Natural killer cell (primary cell): ENCODE results near the gene DENND1A. TPM values are rescaled to one million over a fixed set of nuclear protein-coding genes. Genes with fewer than 3 reads are reported as not detected.

ENCODE experiments used
- ATAC-seq, 3 donors: fragments of 150-1000 bp in 2 of 3; fragments of 200-7000 bp in 1 of 3; cut with Tn5 transposase; 1 replicate in 1 of 3; 2 replicates in 2 of 3; pipeline ENCODE4 v1.10.0; 2021; ENCODE audit warnings: mild to moderate bottlenecking in 2 of 3, moderate library complexity in 2 of 3
- DNase-seq, 2 donors: peaks; one replicate each; pipeline versions ENCODE4 v3.0.0 to v3.0.0-alpha.2; 2013 to 2021; ENCODE audit warnings: mixed read lengths in 1 of 2
- H3K27ac ChIP-seq: one replicate; pipeline ENCODE4 v1.5.1; 2013; ENCODE audit warnings: mild to moderate bottlenecking, low read length
- H3K27me3 ChIP-seq: one replicate; pipeline ENCODE4 v1.6.1; 2013; ENCODE audit warnings: low read length; ENCODE audit not compliant: control insufficient read depth, insufficient read depth
- H3K36me3 ChIP-seq: one replicate; pipeline ENCODE4 v1.6.1; 2013; ENCODE audit warnings: low read length; ENCODE audit not compliant: control insufficient read depth, insufficient read depth
- H3K4me1 ChIP-seq: one replicate; pipeline ENCODE4 v1.6.1; 2013; ENCODE audit warnings: low read length; ENCODE audit not compliant: control insufficient read depth, insufficient read depth
- H3K4me3 ChIP-seq: one replicate; pipeline ENCODE4 v1.5.1; 2013; ENCODE audit warnings: low read length
- H3K9me3 ChIP-seq: one replicate; pipeline ENCODE4 v1.6.1; 2013; ENCODE audit warnings: low read length; ENCODE audit not compliant: control insufficient read depth, insufficient read depth
- H3K27ac Mint-ChIP-seq, 2 donors: one replicate each; pipeline ENCODE4 v1.8.0; 2022; ENCODE audit warnings: mild to moderate bottlenecking in 2 of 2, mixed read lengths in 2 of 2, moderate library complexity in 1 of 2
- H3K27me3 Mint-ChIP-seq, 2 donors: one replicate each; pipeline ENCODE4 v1.8.0; 2022; ENCODE audit warnings: low read depth in 2 of 2, mixed read lengths in 2 of 2
- H3K36me3 Mint-ChIP-seq: one replicate; pipeline ENCODE4 v1.8.0; 2022; ENCODE audit warnings: mixed read lengths
- H3K4me1 Mint-ChIP-seq, 2 donors: one replicate each; pipeline ENCODE4 v1.8.0; 2022; ENCODE audit warnings: mixed read lengths in 2 of 2
- H3K4me3 Mint-ChIP-seq: one replicate; pipeline ENCODE4 v1.8.0; 2022; ENCODE audit warnings: mild to moderate bottlenecking, moderate library complexity, mixed read lengths
- H3K9me3 Mint-ChIP-seq, 2 donors: one replicate each; pipeline ENCODE4 v1.8.0; 2022; ENCODE audit warnings: mixed read lengths in 2 of 2
- CTCF ChIP-seq: fragments of 200-600 bp; IDR thresholded peaks from one replicate; pipeline ENCODE4 v1.8.0; 2022; ENCODE audit warnings: antibody characterized with exemption
- WGBS: methylation state at CpG from one replicate; pipeline ENCODE4 v1.1.7; 2013; ENCODE audit warnings: missing lambda C conversion rate; ENCODE audit not compliant: insufficient coverage; 5-methylcytosine and 5-hydroxymethylcytosine counted together
- intact Hi-C: fragments of 100-400 bp; cut with micrococcal nuclease; formaldehyde crosslinking; loops from one replicate; pipeline ENCODE4 v1.14.2; 2022
- total RNA-seq, 4 donors: library from RNA; stranded (reverse); fragments of 120-200 nt in 1 of 4; gene quantifications; one replicate each; pipeline versions ENCODE4 v1.2.3 to v1.2.4, GENCODE V29; 2013 to 2022

Gene DENND1A
- total RNA-seq, 3 donors from 2014 or later (not counting 1 experiment from before 2014, with no cell fraction given), result 27.8 to 37.6 (median 30.9) TPM

DNA sequence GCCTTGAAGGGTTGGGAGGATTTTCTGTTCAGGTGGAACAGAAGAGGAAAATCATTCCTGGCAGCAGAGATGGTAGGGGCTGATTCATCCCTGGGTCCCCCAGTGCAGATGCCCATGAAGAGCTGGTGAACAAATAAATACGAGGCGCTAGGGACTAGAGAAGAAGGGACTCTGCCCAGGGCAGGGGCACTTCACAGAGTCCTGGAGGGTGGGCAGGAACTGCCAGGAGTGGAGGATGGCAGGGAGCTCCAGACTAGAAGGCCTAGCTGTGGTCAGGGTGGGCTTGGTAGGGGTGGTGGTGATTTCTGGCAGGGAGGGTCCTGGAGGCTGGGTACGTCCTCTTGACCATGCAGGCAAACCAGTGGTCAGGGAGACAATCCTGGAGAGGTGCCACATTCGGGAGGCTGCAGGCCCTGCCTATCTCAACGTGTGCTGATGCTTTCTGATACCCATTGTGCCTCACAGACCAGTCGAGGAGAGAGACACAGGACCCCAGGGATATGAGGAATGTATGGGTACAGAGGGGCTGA lies 504.0 kb downstream of the DENND1A start:
- Mint-ChIP-seq H3K36me3 (no peaks in the 10 kb centered on the region), H3K27ac (no peak overlapping the region), H3K4me1 (no peaks in the 10 kb centered on the region), H3K4me3 (no peak overlapping the region), H3K27me3 (no peaks in the 10 kb centered on the region), H3K9me3 (no peaks in the 10 kb centered on the region)
- Histone ChIP-seq H3K27ac (no peak overlapping the region), H3K36me3 (peaks cover 2% of the 10 kb centered on the region), H3K4me1 (no peaks in the 10 kb centered on the region), H3K9me3 (no peaks in the 10 kb centered on the region), H3K27me3 (no peaks in the 10 kb centered on the region), H3K4me3 (no peak overlapping the region)
- intact Hi-C loops, result no loop called here
- ATAC-seq (no peak), DNase-seq (no peak)
- TF ChIP-seq CTCF, result no peak
- 83% methylated on average over 6 of the region's 6 CpGs for WGBS

GRCh38 chr9:123425261-123425821 lies 504.6 kb downstream of the DENND1A start:
- Histone ChIP-seq H3K9me3 (no peaks in the 10 kb centered on the region), H3K27me3 (no peaks in the 10 kb centered on the region), H3K4me3 (no peak overlapping the region), H3K4me1 (no peaks in the 10 kb centered on the region), H3K27ac (no peak overlapping the region), H3K36me3 (no peaks in the 10 kb centered on the region)
- no peaks in the 10 kb centered on the region for H3K4me1 Mint-ChIP-seq
- intact Hi-C loops, result no loop called here
- no peaks in the 10 kb centered on the region for H3K27me3 Mint-ChIP-seq
- no peak overlapping the region for H3K27ac Mint-ChIP-seq
- no peaks in the 10 kb centered on the region for H3K9me3 Mint-ChIP-seq
- H3K36me3 Mint-ChIP-seq, result no peaks in the 10 kb centered on the region
- no peak overlapping the region for H3K4me3 Mint-ChIP-seq
- no peak for DNase-seq
- no peak for ATAC-seq
- TF ChIP-seq CTCF, result no peak
- WGBS, result 93% methylated on average over 20 of the region's 20 CpGs

GRCh38 chr9:123424552-123425225 lies 505.2 kb downstream of the DENND1A start:
- Histone ChIP-seq H3K4me1 (no peaks in the 10 kb centered on the region), H3K36me3 (no peaks in the 10 kb centered on the region), H3K9me3 (no peaks in the 10 kb centered on the region), H3K4me3 (no peak overlapping the region), H3K27ac (no peak overlapping the region), H3K27me3 (no peaks in the 10 kb centered on the region)
- 98% methylated on average over 5 of the region's 6 CpGs for WGBS
- no peaks in the 10 kb centered on the region for H3K9me3 Mint-ChIP-seq
- DNase-seq, result no peak
- H3K27me3 Mint-ChIP-seq, result no peaks in the 10 kb centered on the region
- H3K27ac Mint-ChIP-seq, result no peak overlapping the region
- TF ChIP-seq CTCF, result no peak
- intact Hi-C loops, result no loop called here
- no peaks in the 10 kb centered on the region for H3K36me3 Mint-ChIP-seq
- ATAC-seq, result no peak
- H3K4me3 Mint-ChIP-seq, result no peak overlapping the region
- H3K4me1 Mint-ChIP-seq, result no peaks in the 10 kb centered on the region
